ENCODE data around the gene WDR62.

WDR62 gene

DNA sequence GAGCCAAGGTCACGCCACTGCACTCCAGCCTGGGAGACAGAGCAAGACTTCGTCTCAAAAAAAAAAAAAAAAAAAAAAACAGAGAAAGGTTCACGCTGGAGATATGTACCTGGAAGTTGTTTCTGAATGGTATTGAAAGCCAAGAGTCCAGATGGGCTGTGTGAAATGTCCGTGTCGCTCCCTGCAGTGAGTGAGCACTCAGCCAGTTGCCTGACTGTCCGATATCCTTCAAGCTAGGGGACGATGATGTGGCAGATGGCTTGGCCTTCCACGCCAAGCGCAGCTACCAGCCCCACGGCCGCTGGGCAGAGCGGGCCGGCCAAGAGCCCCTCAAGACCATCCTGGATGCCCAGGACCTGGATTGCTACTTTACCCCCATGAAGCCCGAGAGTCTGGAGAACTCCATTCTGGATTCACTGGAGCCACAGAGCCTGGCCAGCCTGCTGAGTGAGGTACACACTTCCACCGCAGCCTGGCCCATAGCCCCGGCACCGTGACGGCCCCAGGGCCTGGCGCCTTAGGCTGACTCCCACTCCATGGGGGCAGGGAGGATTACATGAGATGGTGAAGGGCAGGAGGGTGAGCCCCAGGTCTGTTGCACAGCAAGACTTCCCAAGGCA lies 44.6 kb downstream of the WDR62 start:
- Histone ChIP-seq H3K27ac (replicated peaks) (no peak overlapping the region), H3K4me3 (replicated peaks; ENCODE audit: insufficient read depth, low read length) (no peak overlapping the region), H3K27me3 (ENCODE audit: insufficient read depth, poor library complexity, severe bottlenecking) (no peaks in the 10 kb centered on the region)
- TF ChIP-seq, protein P1, sequence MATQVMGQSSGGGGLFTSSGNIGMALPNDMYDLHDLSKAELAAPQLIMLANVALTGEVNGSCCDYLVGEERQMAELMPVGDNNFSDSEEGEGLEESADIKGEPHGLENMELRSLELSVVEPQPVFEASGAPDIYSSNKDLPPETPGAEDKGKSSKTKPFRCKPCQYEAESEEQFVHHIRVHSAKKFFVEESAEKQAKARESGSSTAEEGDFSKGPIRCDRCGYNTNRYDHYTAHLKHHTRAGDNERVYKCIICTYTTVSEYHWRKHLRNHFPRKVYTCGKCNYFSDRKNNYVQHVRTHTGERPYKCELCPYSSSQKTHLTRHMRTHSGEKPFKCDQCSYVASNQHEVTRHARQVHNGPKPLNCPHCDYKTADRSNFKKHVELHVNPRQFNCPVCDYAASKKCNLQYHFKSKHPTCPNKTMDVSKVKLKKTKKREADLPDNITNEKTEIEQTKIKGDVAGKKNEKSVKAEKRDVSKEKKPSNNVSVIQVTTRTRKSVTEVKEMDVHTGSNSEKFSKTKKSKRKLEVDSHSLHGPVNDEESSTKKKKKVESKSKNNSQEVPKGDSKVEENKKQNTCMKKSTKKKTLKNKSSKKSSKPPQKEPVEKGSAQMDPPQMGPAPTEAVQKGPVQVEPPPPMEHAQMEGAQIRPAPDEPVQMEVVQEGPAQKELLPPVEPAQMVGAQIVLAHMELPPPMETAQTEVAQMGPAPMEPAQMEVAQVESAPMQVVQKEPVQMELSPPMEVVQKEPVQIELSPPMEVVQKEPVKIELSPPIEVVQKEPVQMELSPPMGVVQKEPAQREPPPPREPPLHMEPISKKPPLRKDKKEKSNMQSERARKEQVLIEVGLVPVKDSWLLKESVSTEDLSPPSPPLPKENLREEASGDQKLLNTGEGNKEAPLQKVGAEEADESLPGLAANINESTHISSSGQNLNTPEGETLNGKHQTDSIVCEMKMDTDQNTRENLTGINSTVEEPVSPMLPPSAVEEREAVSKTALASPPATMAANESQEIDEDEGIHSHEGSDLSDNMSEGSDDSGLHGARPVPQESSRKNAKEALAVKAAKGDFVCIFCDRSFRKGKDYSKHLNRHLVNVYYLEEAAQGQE (IDR thresholded peaks at IDR 0.05; ENCODE audit: insufficient replicate concordance, low read depth) = no peak
- TF ChIP-seq GABPA (IDR thresholded peaks at IDR 0.05; ENCODE audit: low read depth) (no peak), POLR2AphosphoS5 (IDR thresholded peaks at IDR 0.05; ENCODE audit: low read depth) (no peak), SPI1 (IDR thresholded peaks at IDR 0.05; ENCODE audit: borderline replicate concordance, low read depth) (no peak)
- TF ChIP-seq, protein P2, sequence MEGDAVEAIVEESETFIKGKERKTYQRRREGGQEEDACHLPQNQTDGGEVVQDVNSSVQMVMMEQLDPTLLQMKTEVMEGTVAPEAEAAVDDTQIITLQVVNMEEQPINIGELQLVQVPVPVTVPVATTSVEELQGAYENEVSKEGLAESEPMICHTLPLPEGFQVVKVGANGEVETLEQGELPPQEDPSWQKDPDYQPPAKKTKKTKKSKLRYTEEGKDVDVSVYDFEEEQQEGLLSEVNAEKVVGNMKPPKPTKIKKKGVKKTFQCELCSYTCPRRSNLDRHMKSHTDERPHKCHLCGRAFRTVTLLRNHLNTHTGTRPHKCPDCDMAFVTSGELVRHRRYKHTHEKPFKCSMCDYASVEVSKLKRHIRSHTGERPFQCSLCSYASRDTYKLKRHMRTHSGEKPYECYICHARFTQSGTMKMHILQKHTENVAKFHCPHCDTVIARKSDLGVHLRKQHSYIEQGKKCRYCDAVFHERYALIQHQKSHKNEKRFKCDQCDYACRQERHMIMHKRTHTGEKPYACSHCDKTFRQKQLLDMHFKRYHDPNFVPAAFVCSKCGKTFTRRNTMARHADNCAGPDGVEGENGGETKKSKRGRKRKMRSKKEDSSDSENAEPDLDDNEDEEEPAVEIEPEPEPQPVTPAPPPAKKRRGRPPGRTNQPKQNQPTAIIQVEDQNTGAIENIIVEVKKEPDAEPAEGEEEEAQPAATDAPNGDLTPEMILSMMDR (IDR thresholded peaks at IDR 0.05; ENCODE audit: insufficient read depth, low read length) = no peak
- DNase-seq (ENCODE audit: low read depth in 1 of 2, low spot score in 1 of 2) = no peak

DNA sequence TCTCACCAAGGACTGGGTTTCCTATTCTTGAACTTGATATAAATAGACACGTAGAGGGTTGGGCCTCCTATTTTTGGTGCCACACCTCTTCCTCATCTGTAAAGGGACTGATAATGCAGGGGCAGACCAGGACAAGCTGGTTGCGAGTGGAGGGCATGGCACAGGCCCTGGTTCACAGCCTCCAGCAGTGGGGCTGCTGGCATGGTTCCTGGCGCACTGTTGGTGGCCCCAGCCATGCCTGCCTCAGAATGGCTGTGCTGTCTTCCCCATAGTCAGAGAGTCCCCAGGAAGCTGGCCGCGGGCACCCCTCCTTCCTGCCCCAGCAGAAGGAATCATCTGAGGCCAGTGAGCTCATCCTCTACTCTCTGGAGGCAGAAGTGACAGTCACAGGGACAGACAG lies 45.8 kb downstream of the WDR62 start:
- no peak for DNase-seq (ENCODE audit: low read depth in 1 of 2, low spot score in 1 of 2)
- H3K4me3 ChIP-seq (replicated peaks; ENCODE audit: insufficient read depth, low read length) = no peak overlapping the region
- no peaks in the 10 kb centered on the region for H3K27me3 ChIP-seq (ENCODE audit: insufficient read depth, poor library complexity, severe bottlenecking)
- TF ChIP-seq SPI1 (IDR thresholded peaks at IDR 0.05; ENCODE audit: borderline replicate concordance, low read depth) = no peak
- no peak overlapping the region for H3K27ac ChIP-seq (replicated peaks)

GRCh38 chr19:36101550-36102327 lies 47.0 kb downstream of the WDR62 start:
- TF ChIP-seq, protein P1 (IDR thresholded peaks at IDR 0.05; ENCODE audit: insufficient replicate concordance, low read depth) = no peak
- no peak for TF ChIP-seq POLR2AphosphoS5 (IDR thresholded peaks at IDR 0.05; ENCODE audit: low read depth)
- TF ChIP-seq SPI1 (IDR thresholded peaks at IDR 0.05; ENCODE audit: borderline replicate concordance, low read depth) = no peak
- TF ChIP-seq, protein P2 (IDR thresholded peaks at IDR 0.05; ENCODE audit: insufficient read depth, low read length) = no peak
- TF ChIP-seq GABPA (IDR thresholded peaks at IDR 0.05; ENCODE audit: low read depth) = no peak
- H3K27me3 ChIP-seq (ENCODE audit: insufficient read depth, poor library complexity, severe bottlenecking) = no peaks in the 10 kb centered on the region
- no peak for DNase-seq (ENCODE audit: low read depth in 1 of 2, low spot score in 1 of 2)
- H3K4me3 ChIP-seq (replicated peaks; ENCODE audit: insufficient read depth, low read length) = no peak overlapping the region
- no peak overlapping the region for H3K27ac ChIP-seq (replicated peaks)

GRCh38 chr19:36103040-36103626 lies 48.4 kb downstream of the WDR62 start:
- TF ChIP-seq, protein P2 (IDR thresholded peaks at IDR 0.05; ENCODE audit: insufficient read depth, low read length) = no peak
- TF ChIP-seq GABPA (IDR thresholded peaks at IDR 0.05; ENCODE audit: low read depth) = no peak
- TF ChIP-seq POLR2AphosphoS5 (IDR thresholded peaks at IDR 0.05; ENCODE audit: low read depth) = no peak
- no peak for DNase-seq (ENCODE audit: low read depth in 1 of 2, low spot score in 1 of 2)
- Histone ChIP-seq H3K27ac (replicated peaks) (no peak overlapping the region), H3K4me3 (replicated peaks; ENCODE audit: insufficient read depth, low read length) (no peak overlapping the region), H3K27me3 (ENCODE audit: insufficient read depth, poor library complexity, severe bottlenecking) (no peaks in the 10 kb centered on the region)
